HL-60 (cell line): ENCODE data around the gene NUBPL.

Experiments used
- CTCF ChIP-seq: IDR thresholded peaks from one replicate; pipeline ENCODE4 v1.5.1; 2011; ENCODE audit warnings: low read length, control low read depth, inconsistent platforms; ENCODE audit not compliant: insufficient read depth
- GABPA ChIP-seq: IDR thresholded peaks from 2 replicates; pipeline ENCODE4 v1.6.1; 2012; ENCODE audit warnings: low read depth
- POLR2AphosphoS5 ChIP-seq: IDR thresholded peaks from 2 replicates; pipeline ENCODE4 v1.6.1; 2012; ENCODE audit warnings: low read depth
- TF ChIP-seq, protein P1 (sequence below): IDR thresholded peaks from 2 replicates; pipeline ENCODE4 v1.6.1; 2012; ENCODE audit warnings: low read depth; ENCODE audit not compliant: insufficient replicate concordance

- TF ChIP-seq CTCF (no peak), GABPA (no peak), POLR2AphosphoS5 (no peak)
- TF ChIP-seq, protein P1, sequence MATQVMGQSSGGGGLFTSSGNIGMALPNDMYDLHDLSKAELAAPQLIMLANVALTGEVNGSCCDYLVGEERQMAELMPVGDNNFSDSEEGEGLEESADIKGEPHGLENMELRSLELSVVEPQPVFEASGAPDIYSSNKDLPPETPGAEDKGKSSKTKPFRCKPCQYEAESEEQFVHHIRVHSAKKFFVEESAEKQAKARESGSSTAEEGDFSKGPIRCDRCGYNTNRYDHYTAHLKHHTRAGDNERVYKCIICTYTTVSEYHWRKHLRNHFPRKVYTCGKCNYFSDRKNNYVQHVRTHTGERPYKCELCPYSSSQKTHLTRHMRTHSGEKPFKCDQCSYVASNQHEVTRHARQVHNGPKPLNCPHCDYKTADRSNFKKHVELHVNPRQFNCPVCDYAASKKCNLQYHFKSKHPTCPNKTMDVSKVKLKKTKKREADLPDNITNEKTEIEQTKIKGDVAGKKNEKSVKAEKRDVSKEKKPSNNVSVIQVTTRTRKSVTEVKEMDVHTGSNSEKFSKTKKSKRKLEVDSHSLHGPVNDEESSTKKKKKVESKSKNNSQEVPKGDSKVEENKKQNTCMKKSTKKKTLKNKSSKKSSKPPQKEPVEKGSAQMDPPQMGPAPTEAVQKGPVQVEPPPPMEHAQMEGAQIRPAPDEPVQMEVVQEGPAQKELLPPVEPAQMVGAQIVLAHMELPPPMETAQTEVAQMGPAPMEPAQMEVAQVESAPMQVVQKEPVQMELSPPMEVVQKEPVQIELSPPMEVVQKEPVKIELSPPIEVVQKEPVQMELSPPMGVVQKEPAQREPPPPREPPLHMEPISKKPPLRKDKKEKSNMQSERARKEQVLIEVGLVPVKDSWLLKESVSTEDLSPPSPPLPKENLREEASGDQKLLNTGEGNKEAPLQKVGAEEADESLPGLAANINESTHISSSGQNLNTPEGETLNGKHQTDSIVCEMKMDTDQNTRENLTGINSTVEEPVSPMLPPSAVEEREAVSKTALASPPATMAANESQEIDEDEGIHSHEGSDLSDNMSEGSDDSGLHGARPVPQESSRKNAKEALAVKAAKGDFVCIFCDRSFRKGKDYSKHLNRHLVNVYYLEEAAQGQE = no peak
Measured at GRCh38 chr14:31727797-31728196, 166.6 kb downstream of the NUBPL start.
